Measurements from ENCODE around the gene CMSS1. TPM values are rescaled to one million over a fixed set of nuclear protein-coding genes. Genes with fewer than 3 reads are reported as not detected.

CMSS1 gene
- total RNA-seq, 1 donor, result 27.8 TPM

- H3K4me3 ChIP-seq (ENCODE audit: low read depth, low read length), result no peak overlapping the region
- TF ChIP-seq CTCF (IDR thresholded peaks at IDR 0.05; ENCODE audit: insufficient read depth, low read length), result no peak
- peak; percentile 59 for DNase-seq (ENCODE audit: low read depth)
Measured at GRCh38 chr3:100106531-100107141, 289.0 kb downstream of the CMSS1 start.

GRCh38 chr3:100107221-100107814 is 289.7 kb downstream of the CMSS1 start:
- DNase-seq (ENCODE audit: low read depth), result no peak
- TF ChIP-seq CTCF (IDR thresholded peaks at IDR 0.05; ENCODE audit: insufficient read depth, low read length), result no peak
- no peak overlapping the region for H3K4me3 ChIP-seq (ENCODE audit: low read depth, low read length)

GRCh38 chr3:100108464-100109079 is 290.9 kb downstream of the CMSS1 start:
- no peak for DNase-seq (ENCODE audit: low read depth)
- no peak overlapping the region for H3K4me3 ChIP-seq (ENCODE audit: low read depth, low read length)
- TF ChIP-seq CTCF (IDR thresholded peaks at IDR 0.05; ENCODE audit: insufficient read depth, low read length), result no peak

- H3K4me3 ChIP-seq (ENCODE audit: low read depth, low read length), result no peak overlapping the region
- no peak for TF ChIP-seq CTCF (IDR thresholded peaks at IDR 0.05; ENCODE audit: insufficient read depth, low read length)
- no peak for DNase-seq (ENCODE audit: low read depth)
Measured at GRCh38 chr3:100110162-100110561, 292.5 kb downstream of the CMSS1 start.

GRCh38 chr3:100111728-100112127 is 294.1 kb downstream of the CMSS1 start:
- TF ChIP-seq CTCF (IDR thresholded peaks at IDR 0.05; ENCODE audit: insufficient read depth, low read length), result no peak
- no peak for DNase-seq (ENCODE audit: low read depth)
- H3K4me3 ChIP-seq (ENCODE audit: low read depth, low read length), result no peak overlapping the region

GRCh38 chr3:100113723-100114412 is 296.2 kb downstream of the CMSS1 start:
- H3K4me3 ChIP-seq (ENCODE audit: low read depth, low read length), result no peak overlapping the region
- TF ChIP-seq CTCF (IDR thresholded peaks at IDR 0.05; ENCODE audit: insufficient read depth, low read length), result no peak
- DNase-seq (ENCODE audit: low read depth), result no peak
